PFSK-1 (cell line): Measurements from ENCODE around the gene UROS.

Experiments
- FOXP2 ChIP-seq: optimal IDR thresholded peaks from 2 replicates; pipeline ENCODE3; 2011; ENCODE audit warnings: borderline replicate concordance, control low read depth, inconsistent platforms; ENCODE audit not compliant: insufficient read depth; ENCODE audit errors: extremely low read length, extremely low read depth
- POLR2AphosphoS5 ChIP-seq: IDR thresholded peaks from 2 replicates; pipeline ENCODE4 v1.6.1; 2012; ENCODE audit warnings: low read depth, mild to moderate bottlenecking, control low read depth, low read length, moderate library complexity
- REST ChIP-seq, 2 experiments: IDR thresholded peaks; 2 replicates each; pipeline versions ENCODE4 v1.6.1 to v1.8.0; 2011 to 2012; ENCODE audit warnings: low read depth in 2 of 2, low read length in 2 of 2, control low read depth in 1 of 2, inconsistent platforms in 1 of 2, mild to moderate bottlenecking in 1 of 2, moderate library complexity in 1 of 2; ENCODE audit not compliant: insufficient read depth in 1 of 2
- SIN3A ChIP-seq: IDR thresholded peaks from 2 replicates; pipeline ENCODE4 v1.6.1; 2012; ENCODE audit warnings: mild to moderate bottlenecking, low read length, moderate library complexity, borderline replicate concordance; ENCODE audit not compliant: insufficient read depth
- TAF1 ChIP-seq: IDR thresholded peaks from 2 replicates; pipeline ENCODE4 v1.6.1; 2012; ENCODE audit warnings: low read length, control low read depth, borderline replicate concordance; ENCODE audit not compliant: insufficient read depth

Gene UROS

GRCh38 chr10:125828311-125828710, 5.3 kb upstream of the UROS start:
- no peak for TF ChIP-seq REST (IDR thresholded peaks at IDR 0.05; ENCODE audit: insufficient read depth in 1 of 2, low read depth in 2 of 2, low read length in 2 of 2)
- TF ChIP-seq POLR2AphosphoS5, result no peak
- no peak for TF ChIP-seq FOXP2
- TF ChIP-seq TAF1, result no peak
- no peak for TF ChIP-seq SIN3A

- no peak for TF ChIP-seq POLR2AphosphoS5
- TF ChIP-seq TAF1, result no peak
- no peak for TF ChIP-seq REST (IDR thresholded peaks at IDR 0.05; ENCODE audit: insufficient read depth in 1 of 2, low read depth in 2 of 2, low read length in 2 of 2)
- no peak for TF ChIP-seq SIN3A
- no peak for TF ChIP-seq FOXP2
Observed at GRCh38 chr10:125827133-125827532, 4.1 kb upstream of the UROS start.

GRCh38 chr10:125824736-125825135, 1.7 kb upstream of the UROS start:
- TF ChIP-seq POLR2AphosphoS5, result no peak
- no peak for TF ChIP-seq TAF1
- no peak for TF ChIP-seq SIN3A
- no peak for TF ChIP-seq FOXP2
- TF ChIP-seq REST (IDR thresholded peaks at IDR 0.05; ENCODE audit: insufficient read depth in 1 of 2, low read depth in 2 of 2, low read length in 2 of 2), result no peak

GRCh38 chr10:125823663-125824251, 699 bp upstream of the UROS start:
- TF ChIP-seq FOXP2, result no peak
- TF ChIP-seq SIN3A, result no peak; the same call in 1 of the 2 replicates

- no peak for TF ChIP-seq SIN3A
- no peak for TF ChIP-seq TAF1
- no peak for TF ChIP-seq REST (IDR thresholded peaks at IDR 0.05; ENCODE audit: insufficient read depth in 1 of 2, low read depth in 2 of 2, low read length in 2 of 2)
- no peak for TF ChIP-seq FOXP2
- no peak for TF ChIP-seq POLR2AphosphoS5
Observed at GRCh38 chr10:125820701-125821100, 2.4 kb downstream of the UROS start.
